Kidney (tissue), 14 donors: Measurements from ENCODE around the gene RRAS2. TPM values are rescaled to one million over a fixed set of nuclear protein-coding genes. Genes with fewer than 3 reads are reported as not detected.

Experiments used
- DNase-seq, 5 donors: peaks; one replicate each; pipeline ENCODE4 v3.0.0-alpha.2; 2013 to 2020
- FAIRE-seq: peaks from 2 replicates; lab custom pipeline; 2012; peaks lifted over from hg19 to GRCh38; lab: Jason Lieb, UNC
- H3K27ac ChIP-seq, 2 donors: one replicate each; pipeline ENCODE4 v1.7.0; 2013; ENCODE audit warnings: low read depth in 2 of 2, low read length in 2 of 2, inconsistent platforms in 1 of 2
- H3K27me3 ChIP-seq: one replicate; pipeline ENCODE4 v1.7.1; 2013; ENCODE audit warnings: low read length, inconsistent platforms; ENCODE audit not compliant: control insufficient read depth, insufficient read depth
- H3K36me3 ChIP-seq, 3 donors: one replicate each; pipeline versions ENCODE4 v1.7.0 to v1.7.1; 2013; ENCODE audit warnings: low read length in 3 of 3, control low read depth in 1 of 3, inconsistent platforms in 1 of 3; ENCODE audit not compliant: insufficient read depth in 3 of 3, control insufficient read depth in 2 of 3
- H3K4me1 ChIP-seq, 3 donors: one replicate each; pipeline versions ENCODE4 v1.7.0 to v1.7.1; 2013; ENCODE audit warnings: low read length in 3 of 3, inconsistent platforms in 1 of 3, low read depth in 1 of 3; ENCODE audit not compliant: control insufficient read depth in 2 of 3, insufficient read depth in 2 of 3
- H3K4me3 ChIP-seq, 3 donors: one replicate each; pipeline versions ENCODE4 v1.7.0 to v1.8.1; 2013; ENCODE audit warnings: low read length in 3 of 3, control low read depth in 1 of 3, inconsistent platforms in 1 of 3
- H3K9ac ChIP-seq, 3 donors: one replicate each; pipeline versions ENCODE4 v1.7.0 to v1.7.1; 2013; ENCODE audit warnings: low read length in 3 of 3, control low read depth in 1 of 3, inconsistent platforms in 1 of 3
- H3K9me3 ChIP-seq, 3 donors: one replicate each; pipeline versions ENCODE4 v1.7.0 to v1.7.1; 2013; ENCODE audit warnings: low read length in 3 of 3, control low read depth in 1 of 3, inconsistent platforms in 1 of 3; ENCODE audit not compliant: control insufficient read depth in 2 of 3, insufficient read depth in 1 of 3
- intact Hi-C: fragments of 100-400 bp; cut with DNase I; formaldehyde crosslinking; loops from one replicate; pipeline ENCODE4 v1.11.1; 2022
- polyA plus RNA-seq: library from polyadenylated mRNA; stranded (reverse); fragments of 350-450 nt; fragmentation: Illumina TruSeq; extraction: RNeasy Lipid Tissue Mini Kit (QIAGEN cat#74804); gene quantifications from one replicate; pipeline ENCODE4 v1.2.3, GENCODE V29; 2014; ENCODE audit warnings: low read depth, low replicate concordance; ENCODE audit not compliant: insufficient read depth
- total RNA-seq: library from RNA; stranded (reverse); fragmentation: NEBNext Ultra II Directional; extraction: Animal tissue kit (Norgen Biotek cat#: 25700); gene quantifications from one replicate; pipeline ENCODE4 v1.2.1, GENCODE V29; 2021
- TF ChIP-seq, protein P1 (sequence below): IDR thresholded peaks from 3 replicates; pipeline ENCODE4 v1.5.1; 2012; ENCODE audit warnings: mild to moderate bottlenecking, moderate library complexity, borderline replicate concordance; ENCODE audit not compliant: insufficient read depth; ENCODE audit errors: extremely low read depth
- donor health status: control.
- donor health status: control.
- donor health status: control.
- donor health status: control.
- donor health status: control.
- donor health status: DM: yes; HTN: yes; CAD: no.
- donor health status: Normal renal cell carcinoma (clear cell type).

RRAS2 gene
- total and polyA plus RNA-seq, 2 donors from 2014 or later: 23.3 to 33.2 TPM

DNA sequence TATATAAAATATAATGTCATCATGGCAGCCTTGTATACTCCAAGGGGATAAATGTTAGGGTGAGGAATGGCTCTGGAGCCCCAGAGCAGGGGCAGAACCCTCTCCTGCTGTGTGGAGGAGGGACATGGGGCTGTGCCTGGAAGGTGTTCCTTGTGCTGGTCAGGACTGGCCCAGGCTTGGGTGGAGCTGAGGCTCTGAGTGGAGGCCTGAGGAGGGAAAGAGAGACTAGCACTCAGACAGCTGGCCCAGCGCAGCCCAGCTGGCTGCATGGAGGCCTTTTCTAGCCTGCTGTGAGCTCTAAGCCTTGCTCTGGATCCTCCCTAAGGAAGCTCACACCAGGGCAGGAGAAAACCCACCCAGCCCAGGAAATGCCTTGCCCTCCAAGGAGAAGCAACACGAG lies 113.5 kb downstream of the RRAS2 start:
- no peak overlapping the region for H3K27ac ChIP-seq

DNA sequence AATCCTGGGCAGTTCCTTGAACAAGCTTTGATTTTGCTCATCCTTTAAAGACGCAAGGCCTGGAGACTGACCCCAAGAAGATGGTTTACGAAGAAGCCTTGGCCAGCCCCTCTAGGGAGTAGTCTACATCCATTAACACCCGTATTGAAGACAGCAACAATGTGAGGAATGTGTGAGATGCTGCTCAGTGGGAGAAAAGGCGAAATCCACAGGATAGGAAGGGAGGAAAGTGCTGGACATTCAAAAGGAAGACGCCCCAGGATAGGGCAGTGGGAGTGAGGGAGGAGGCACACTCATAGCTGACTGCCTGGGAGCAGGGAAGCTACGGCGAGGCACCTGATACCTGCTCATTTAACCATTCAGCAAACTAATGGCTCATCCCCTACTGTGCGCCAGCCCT lies 114.1 kb downstream of the RRAS2 start:
- no peak overlapping the region for H3K27ac ChIP-seq
- DNase-seq (no peak), FAIRE-seq (no peak)
- no peaks in the 10 kb centered on the region for H3K27me3 ChIP-seq
- H3K4me3 ChIP-seq: no peak overlapping the region
- H3K4me1 ChIP-seq: peaks cover 0 to 6% (median 0%) of the 10 kb centered on the region in 3 donors
- TF ChIP-seq, protein P1, sequence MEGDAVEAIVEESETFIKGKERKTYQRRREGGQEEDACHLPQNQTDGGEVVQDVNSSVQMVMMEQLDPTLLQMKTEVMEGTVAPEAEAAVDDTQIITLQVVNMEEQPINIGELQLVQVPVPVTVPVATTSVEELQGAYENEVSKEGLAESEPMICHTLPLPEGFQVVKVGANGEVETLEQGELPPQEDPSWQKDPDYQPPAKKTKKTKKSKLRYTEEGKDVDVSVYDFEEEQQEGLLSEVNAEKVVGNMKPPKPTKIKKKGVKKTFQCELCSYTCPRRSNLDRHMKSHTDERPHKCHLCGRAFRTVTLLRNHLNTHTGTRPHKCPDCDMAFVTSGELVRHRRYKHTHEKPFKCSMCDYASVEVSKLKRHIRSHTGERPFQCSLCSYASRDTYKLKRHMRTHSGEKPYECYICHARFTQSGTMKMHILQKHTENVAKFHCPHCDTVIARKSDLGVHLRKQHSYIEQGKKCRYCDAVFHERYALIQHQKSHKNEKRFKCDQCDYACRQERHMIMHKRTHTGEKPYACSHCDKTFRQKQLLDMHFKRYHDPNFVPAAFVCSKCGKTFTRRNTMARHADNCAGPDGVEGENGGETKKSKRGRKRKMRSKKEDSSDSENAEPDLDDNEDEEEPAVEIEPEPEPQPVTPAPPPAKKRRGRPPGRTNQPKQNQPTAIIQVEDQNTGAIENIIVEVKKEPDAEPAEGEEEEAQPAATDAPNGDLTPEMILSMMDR: no peak
- no peak overlapping the region for H3K9ac ChIP-seq
- no peaks in the 10 kb centered on the region for H3K36me3 ChIP-seq
- intact Hi-C loops: no loop called here
- no peaks in the 10 kb centered on the region for H3K9me3 ChIP-seq

More for the DNA sequence above, 113.5 kb downstream of the RRAS2 start:
- TF ChIP-seq, protein P1: no peak
- DNase-seq (no peak), FAIRE-seq (no peak)
- Histone ChIP-seq H3K9ac (no peak overlapping the region), H3K4me3 (no peak overlapping the region), H3K4me1 (peaks cover 0 to 6% (median 0%) of the 10 kb centered on the region in 3 donors), H3K27me3 (no peaks in the 10 kb centered on the region), H3K36me3 (no peaks in the 10 kb centered on the region), H3K9me3 (no peaks in the 10 kb centered on the region)
- intact Hi-C loops: no loop called here

DNA sequence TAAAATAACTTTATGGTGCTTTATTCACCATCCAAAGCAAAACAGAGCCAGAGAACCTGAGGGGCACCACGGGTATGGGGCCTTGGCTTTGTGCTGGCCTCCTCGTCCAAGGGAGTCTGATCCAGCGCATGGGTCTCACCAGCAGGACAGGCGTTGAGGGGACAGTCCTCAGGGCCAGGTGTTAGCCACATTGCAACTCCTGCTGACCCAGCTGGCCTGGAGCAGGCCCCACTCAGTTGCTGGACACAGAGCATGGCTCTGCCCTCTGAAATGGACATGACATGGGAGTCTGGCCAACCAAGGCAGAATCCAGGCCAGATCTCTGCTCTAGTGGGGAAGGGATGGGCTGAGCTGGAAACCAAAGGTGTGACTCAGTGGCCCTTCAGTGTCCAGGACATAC lies 116.2 kb downstream of the RRAS2 start:
- Histone ChIP-seq H3K36me3 (no peaks in the 10 kb centered on the region), H3K9ac (no peak overlapping the region), H3K9me3 (no peaks in the 10 kb centered on the region), H3K27me3 (no peaks in the 10 kb centered on the region), H3K27ac (no peak overlapping the region), H3K4me3 (no peak overlapping the region), H3K4me1 (no peaks in the 10 kb centered on the region)
- intact Hi-C loops: no loop called here
- FAIRE-seq: no peak
- TF ChIP-seq, protein P1: no peak
- no peak for DNase-seq

DNA sequence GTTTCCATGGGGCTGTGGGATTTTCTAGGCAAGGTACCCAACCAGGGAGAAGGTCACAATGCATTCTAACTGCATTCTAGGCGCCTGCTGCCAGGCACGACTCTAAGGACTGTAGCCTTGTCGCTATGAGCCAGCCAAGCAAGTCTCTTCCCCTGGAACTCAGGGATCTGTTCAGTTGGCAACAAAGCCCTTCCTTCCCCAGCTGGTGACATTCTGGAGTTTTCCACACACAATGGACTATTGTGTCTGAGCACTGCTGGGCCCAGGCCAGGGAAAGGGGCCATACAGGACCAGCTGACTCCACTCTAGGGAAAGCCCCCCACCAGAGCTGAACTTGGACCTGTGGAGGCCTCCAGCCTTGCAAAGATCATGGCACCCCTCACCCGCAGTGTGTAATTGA lies 116.8 kb downstream of the RRAS2 start:
- TF ChIP-seq, protein P1: no peak
- Histone ChIP-seq H3K4me1 (no peaks in the 10 kb centered on the region), H3K4me3 (no peak overlapping the region), H3K36me3 (no peaks in the 10 kb centered on the region), H3K9me3 (no peaks in the 10 kb centered on the region), H3K27me3 (no peaks in the 10 kb centered on the region), H3K9ac (no peak overlapping the region), H3K27ac (no peak overlapping the region)
- intact Hi-C loops: no loop called here
- FAIRE-seq: no peak
- DNase-seq: no peak
